ENCODE data around the gene PHYKPL.

PHYKPL gene

DNA sequence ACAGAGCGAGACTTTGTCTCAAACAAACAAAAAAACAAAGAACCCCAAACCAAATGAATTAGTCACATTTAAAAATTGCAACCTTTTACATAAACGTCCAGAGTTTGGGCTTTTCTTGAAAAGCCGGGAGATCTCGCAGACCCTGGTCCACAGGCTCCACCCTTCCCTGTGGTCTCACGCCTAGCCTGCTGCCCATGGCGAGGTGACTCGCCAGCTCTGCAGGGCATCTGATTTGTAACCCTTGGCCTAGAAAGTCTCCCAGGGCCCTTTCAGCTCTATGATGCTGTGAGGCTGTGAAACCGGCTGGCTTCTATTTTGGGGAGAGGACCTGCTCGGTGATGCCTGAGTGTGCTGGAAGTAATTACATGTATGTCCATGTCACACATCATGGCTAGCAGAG lies 44.7 kb upstream of the PHYKPL start:
- Histone ChIP-seq H3K4me2 (ENCODE audit: low read length, poor library complexity, severe bottlenecking) (no peak overlapping the region), H2BK5ac (ENCODE audit: low read depth, low read length, poor library complexity, severe bottlenecking) (no peak overlapping the region), H3K14ac (ENCODE audit: low read length in 2 of 2) (no peak overlapping the region), H2BK15ac (ENCODE audit: low read depth, poor library complexity, severe bottlenecking) (no peak overlapping the region), H2AK5ac (ENCODE audit: low read length, severe bottlenecking) (no peak overlapping the region), H3K27ac (ENCODE audit: low read length, poor library complexity, severe bottlenecking) (no peak overlapping the region), H3K23ac (ENCODE audit: low read length in 2 of 2) (no peak overlapping the region), H3K9ac (ENCODE audit: low read length) (no peak overlapping the region), H3K27me3 (ENCODE audit: control insufficient read depth in 1 of 2, insufficient read depth in 1 of 2, low read length in 2 of 2) (peaks cover 19 to 62% of the 10 kb centered on the region in 2 experiments), H3K9me3 (ENCODE audit: control insufficient read depth, low read length) (no peaks in the 10 kb centered on the region), H3K4ac (ENCODE audit: low read depth in 1 of 2, low read length in 2 of 2) (no peak overlapping the region), H4K8ac (ENCODE audit: low read length) (no peak overlapping the region), H2BK12ac (ENCODE audit: low read length in 2 of 2) (no peak overlapping the region), H3K79me1 (replicated peaks; ENCODE audit: low read length, poor library complexity, severe bottlenecking) (no peaks in the 10 kb centered on the region), H4K91ac (ENCODE audit: low read length) (no peak overlapping the region), H3K36me3 (ENCODE audit: control insufficient read depth in 1 of 2, insufficient read depth in 2 of 2, low read depth in 1 of 2, low read length in 2 of 2) (no peaks in the 10 kb centered on the region), H2AFZ (ENCODE audit: low read depth, low read length) (no peak overlapping the region), H3K4me1 (ENCODE audit: control insufficient read depth, insufficient read depth, low read depth, low read length) (peaks cover 3% of the 10 kb centered on the region), H2BK120ac (ENCODE audit: low read depth, low read length) (no peak overlapping the region), H3K18ac (ENCODE audit: low read depth in 1 of 2, low read length in 2 of 2) (no peak overlapping the region), H3K4me3 (ENCODE audit: insufficient read depth in 1 of 2, low read depth in 1 of 2, low read length in 2 of 2) (no peak overlapping the region)
- 84% methylated on average over 9 of the region's 9 CpGs for WGBS
- DNase-seq, result no peak

DNA sequence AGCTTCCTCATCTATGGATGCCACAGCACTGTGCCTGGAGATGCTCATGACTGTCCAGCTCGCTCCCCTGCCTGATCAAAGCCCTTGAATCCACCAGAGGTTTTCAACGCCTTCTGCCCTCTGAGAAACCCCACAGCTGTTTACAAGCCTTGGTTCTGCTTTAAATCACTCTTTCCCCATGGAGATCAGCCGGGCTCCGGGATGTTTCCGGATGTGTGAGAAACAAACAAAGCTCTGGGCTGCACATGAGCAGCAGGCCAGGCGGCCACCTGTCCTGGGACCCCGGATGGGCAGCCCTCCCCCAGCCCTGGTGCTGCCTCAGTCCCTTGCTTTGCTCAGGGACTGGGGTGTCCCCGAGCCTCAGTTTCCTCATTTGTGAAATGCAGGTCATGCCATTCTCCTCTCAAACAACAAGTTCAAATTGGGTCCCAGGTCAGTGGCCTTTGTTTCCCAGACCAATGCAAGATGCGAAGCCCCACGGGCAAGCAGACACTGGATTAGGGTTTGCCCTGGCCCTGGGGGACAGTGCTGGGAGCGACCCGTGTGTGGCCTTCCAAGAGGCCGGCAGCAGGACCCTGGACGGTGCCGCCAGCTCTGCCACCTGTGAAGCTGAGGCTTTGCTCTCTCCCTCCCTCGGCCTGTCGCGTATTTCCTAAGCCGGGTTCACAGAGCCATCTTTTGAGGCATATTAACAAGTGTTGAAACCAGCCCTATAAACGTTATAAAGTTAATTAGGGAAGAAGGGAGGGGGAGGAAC lies 42.4 kb upstream of the PHYKPL start:
- H3K36me3 ChIP-seq (ENCODE audit: control insufficient read depth in 1 of 2, insufficient read depth in 2 of 2, low read depth in 1 of 2, low read length in 2 of 2), result no peaks in the 10 kb centered on the region
- DNase-seq, result peak; percentile 1

DNA sequence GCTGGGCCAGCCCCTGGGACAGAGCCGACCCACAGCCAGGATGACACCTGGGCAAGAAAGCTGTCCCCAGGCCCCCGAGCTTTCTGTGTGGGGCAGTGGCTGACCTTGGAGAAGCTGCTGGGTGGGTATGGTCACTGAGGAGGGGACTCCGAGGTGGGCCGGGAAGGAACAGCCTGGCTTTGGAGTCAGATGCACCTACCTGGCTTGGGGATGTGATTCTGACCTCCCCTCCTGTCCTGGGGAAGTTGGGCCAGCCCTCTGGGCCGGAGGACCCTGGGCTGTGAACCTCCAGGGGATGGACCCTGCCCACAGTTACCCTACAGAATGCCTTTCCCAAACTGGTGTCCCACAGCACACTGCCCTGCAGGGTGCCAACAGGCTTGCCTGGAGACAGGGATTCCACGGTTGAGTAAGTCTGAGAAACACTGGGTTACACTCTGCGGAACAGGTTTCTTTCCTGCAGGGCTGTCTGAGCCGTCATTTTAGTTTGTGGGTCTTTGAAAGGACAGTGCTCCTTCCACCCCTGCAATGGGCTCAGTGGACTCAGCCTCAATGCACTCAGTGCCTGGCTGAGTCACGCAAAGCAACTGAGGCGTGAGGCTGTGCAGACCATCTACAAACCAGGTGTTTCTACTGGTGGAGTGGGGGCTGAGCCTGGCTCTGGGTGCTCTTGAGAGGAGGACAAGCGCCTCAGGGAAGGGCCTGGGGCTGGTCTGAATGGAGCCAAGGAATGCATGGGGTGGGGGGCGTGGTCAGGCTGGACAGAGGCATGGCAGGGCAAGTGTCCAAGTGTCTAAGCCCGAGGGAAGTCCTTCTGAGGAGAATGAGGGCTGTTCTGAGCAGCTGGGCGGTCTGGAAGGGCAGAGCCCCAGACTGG lies 41.3 kb upstream of the PHYKPL start:
- H3K36me3 ChIP-seq (ENCODE audit: control insufficient read depth in 1 of 2, insufficient read depth in 2 of 2, low read depth in 1 of 2, low read length in 2 of 2), result no peaks in the 10 kb centered on the region

More for the DNA sequence above, 42.4 kb upstream of the PHYKPL start:
- Histone ChIP-seq H3K4ac (ENCODE audit: low read depth in 1 of 2, low read length in 2 of 2) (no peak overlapping the region), H3K14ac (ENCODE audit: low read length in 2 of 2) (no peak overlapping the region), H3K23ac (ENCODE audit: low read length in 2 of 2) (no peak overlapping the region), H3K27ac (ENCODE audit: low read length, poor library complexity, severe bottlenecking) (no peak overlapping the region), H3K18ac (ENCODE audit: low read depth in 1 of 2, low read length in 2 of 2) (no peak overlapping the region), H2AFZ (ENCODE audit: low read depth, low read length) (no peak overlapping the region), H3K9ac (ENCODE audit: low read length) (no peak overlapping the region), H2AK5ac (ENCODE audit: low read length, severe bottlenecking) (no peak overlapping the region), H4K8ac (ENCODE audit: low read length) (no peak overlapping the region), H3K4me2 (ENCODE audit: low read length, poor library complexity, severe bottlenecking) (no peak overlapping the region), H2BK5ac (ENCODE audit: low read depth, low read length, poor library complexity, severe bottlenecking) (no peak overlapping the region), H2BK15ac (ENCODE audit: low read depth, poor library complexity, severe bottlenecking) (no peak overlapping the region), H3K27me3 (ENCODE audit: control insufficient read depth in 1 of 2, insufficient read depth in 1 of 2, low read length in 2 of 2) (peaks cover 19 to 64% of the 10 kb centered on the region in 2 experiments), H2BK120ac (ENCODE audit: low read depth, low read length) (no peak overlapping the region), H3K4me3 (ENCODE audit: insufficient read depth in 1 of 2, low read depth in 1 of 2, low read length in 2 of 2) (no peak overlapping the region), H3K4me1 (ENCODE audit: control insufficient read depth, insufficient read depth, low read depth, low read length) (peaks cover 3% of the 10 kb centered on the region), H2BK12ac (ENCODE audit: low read length in 2 of 2) (no peak overlapping the region), H3K9me3 (ENCODE audit: control insufficient read depth, low read length) (no peaks in the 10 kb centered on the region), H3K79me1 (replicated peaks; ENCODE audit: low read length, poor library complexity, severe bottlenecking) (no peaks in the 10 kb centered on the region), H4K91ac (ENCODE audit: low read length) (no peak overlapping the region)
- WGBS, result 84% methylated on average over 20 of the region's 20 CpGs

GRCh38 chr5:178273041-178273440 lies 40.4 kb upstream of the PHYKPL start:
- Histone ChIP-seq H3K9me3 (ENCODE audit: control insufficient read depth, low read length) (no peaks in the 10 kb centered on the region), H3K9ac (ENCODE audit: low read length) (no peak overlapping the region), H3K4ac (ENCODE audit: low read depth in 1 of 2, low read length in 2 of 2) (no peak overlapping the region), H4K91ac (ENCODE audit: low read length) (no peak overlapping the region), H4K8ac (ENCODE audit: low read length) (no peak overlapping the region), H3K4me3 (ENCODE audit: insufficient read depth in 1 of 2, low read depth in 1 of 2, low read length in 2 of 2) (no peak overlapping the region), H3K18ac (ENCODE audit: low read depth in 1 of 2, low read length in 2 of 2) (no peak overlapping the region), H2AK5ac (ENCODE audit: low read length, severe bottlenecking) (no peak overlapping the region), H3K27ac (ENCODE audit: low read length, poor library complexity, severe bottlenecking) (no peak overlapping the region), H2BK120ac (ENCODE audit: low read depth, low read length) (no peak overlapping the region), H2BK5ac (ENCODE audit: low read depth, low read length, poor library complexity, severe bottlenecking) (no peak overlapping the region), H2BK12ac (ENCODE audit: low read length in 2 of 2) (no peak overlapping the region), H3K4me2 (ENCODE audit: low read length, poor library complexity, severe bottlenecking) (no peak overlapping the region), H2AFZ (ENCODE audit: low read depth, low read length) (no peak overlapping the region), H3K79me1 (replicated peaks; ENCODE audit: low read length, poor library complexity, severe bottlenecking) (no peaks in the 10 kb centered on the region), H3K36me3 (ENCODE audit: control insufficient read depth in 1 of 2, insufficient read depth in 2 of 2, low read depth in 1 of 2, low read length in 2 of 2) (no peaks in the 10 kb centered on the region), H3K4me1 (ENCODE audit: control insufficient read depth, insufficient read depth, low read depth, low read length) (peaks cover 1% of the 10 kb centered on the region), H3K23ac (ENCODE audit: low read length in 2 of 2) (no peak overlapping the region), H3K27me3 (ENCODE audit: control insufficient read depth in 1 of 2, insufficient read depth in 1 of 2, low read length in 2 of 2) (peaks cover 9 to 56% of the 10 kb centered on the region in 2 experiments), H3K14ac (ENCODE audit: low read length in 2 of 2) (no peak overlapping the region), H2BK15ac (ENCODE audit: low read depth, poor library complexity, severe bottlenecking) (no peak overlapping the region)
- no peak for DNase-seq
- WGBS, result 88% methylated on average over 15 of the region's 15 CpGs

More for the DNA sequence above, 41.3 kb upstream of the PHYKPL start:
- H3K79me1 ChIP-seq (replicated peaks; ENCODE audit: low read length, poor library complexity, severe bottlenecking), result no peaks in the 10 kb centered on the region
- DNase-seq, result no peak
- WGBS, result 77% methylated on average over 13 of the region's 14 CpGs
- H3K9ac ChIP-seq (ENCODE audit: low read length), result no peak overlapping the region
- H4K91ac ChIP-seq (ENCODE audit: low read length), result no peak overlapping the region
- no peak overlapping the region for H3K27ac ChIP-seq (ENCODE audit: low read length, poor library complexity, severe bottlenecking)
- H2BK15ac ChIP-seq (ENCODE audit: low read depth, poor library complexity, severe bottlenecking), result no peak overlapping the region
- peaks cover 1% of the 10 kb centered on the region for H3K4me1 ChIP-seq (ENCODE audit: control insufficient read depth, insufficient read depth, low read depth, low read length)
- no peak overlapping the region for H3K23ac ChIP-seq (ENCODE audit: low read length in 2 of 2)
- H3K9me3 ChIP-seq (ENCODE audit: control insufficient read depth, low read length), result no peaks in the 10 kb centered on the region
- H3K18ac ChIP-seq (ENCODE audit: low read depth in 1 of 2, low read length in 2 of 2), result no peak overlapping the region
- no peak overlapping the region for H4K8ac ChIP-seq (ENCODE audit: low read length)
- H2BK120ac ChIP-seq (ENCODE audit: low read depth, low read length), result no peak overlapping the region
- H2AFZ ChIP-seq (ENCODE audit: low read depth, low read length), result no peak overlapping the region
- H3K14ac ChIP-seq (ENCODE audit: low read length in 2 of 2), result no peak overlapping the region
- H2AK5ac ChIP-seq (ENCODE audit: low read length, severe bottlenecking), result no peak overlapping the region
- peaks cover 13 to 60% of the 10 kb centered on the region in 2 experiments for H3K27me3 ChIP-seq (ENCODE audit: control insufficient read depth in 1 of 2, insufficient read depth in 1 of 2, low read length in 2 of 2)
- H2BK5ac ChIP-seq (ENCODE audit: low read depth, low read length, poor library complexity, severe bottlenecking), result no peak overlapping the region
- no peak overlapping the region for H2BK12ac ChIP-seq (ENCODE audit: low read length in 2 of 2)
- H3K4me2 ChIP-seq (ENCODE audit: low read length, poor library complexity, severe bottlenecking), result no peak overlapping the region
- no peak overlapping the region for H3K4ac ChIP-seq (ENCODE audit: low read depth in 1 of 2, low read length in 2 of 2)
- no peak overlapping the region for H3K4me3 ChIP-seq (ENCODE audit: insufficient read depth in 1 of 2, low read depth in 1 of 2, low read length in 2 of 2)

Data from mesenchymal stem cell (in vitro differentiated cells and primary cell).